HG02610 (cell line): ENCODE data around the gene RECQL5.
"Not testable (repeated sequence)": the region's sequence is repeated elsewhere in the genome, so short reads cannot be mapped to it uniquely, and the experiment has no call there.

Experiments used
- ATAC-seq: cut with Tn5 transposase; IDR thresholded peaks from one replicate; pipeline ENCODE4 v1.9.1; 2021; ENCODE audit warnings: mild to moderate bottlenecking, moderate library complexity; ENCODE audit not compliant: unreplicated experiment

Gene RECQL5

DNA sequence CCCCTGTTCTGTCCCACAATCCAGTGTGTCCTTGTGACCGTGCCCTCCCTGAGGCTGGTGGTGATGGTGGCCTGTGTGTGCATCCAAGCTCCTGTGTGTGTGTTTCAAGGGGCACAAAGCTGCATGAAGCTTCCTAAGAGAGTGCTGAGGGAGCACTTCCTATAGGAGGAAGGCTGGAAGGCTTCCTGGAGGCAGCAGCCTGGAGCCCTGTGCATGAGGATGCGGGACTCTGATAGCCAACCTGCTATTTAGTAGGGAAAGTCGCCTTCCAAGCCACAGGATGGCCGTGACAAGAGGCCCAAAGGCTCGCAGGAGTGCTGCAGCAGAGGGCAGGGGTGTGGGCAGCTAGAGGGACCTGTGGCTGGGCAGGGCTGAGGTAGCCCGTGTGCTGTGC lies 71.0 kb downstream of the RECQL5 start:
- no peak for ATAC-seq

DNA sequence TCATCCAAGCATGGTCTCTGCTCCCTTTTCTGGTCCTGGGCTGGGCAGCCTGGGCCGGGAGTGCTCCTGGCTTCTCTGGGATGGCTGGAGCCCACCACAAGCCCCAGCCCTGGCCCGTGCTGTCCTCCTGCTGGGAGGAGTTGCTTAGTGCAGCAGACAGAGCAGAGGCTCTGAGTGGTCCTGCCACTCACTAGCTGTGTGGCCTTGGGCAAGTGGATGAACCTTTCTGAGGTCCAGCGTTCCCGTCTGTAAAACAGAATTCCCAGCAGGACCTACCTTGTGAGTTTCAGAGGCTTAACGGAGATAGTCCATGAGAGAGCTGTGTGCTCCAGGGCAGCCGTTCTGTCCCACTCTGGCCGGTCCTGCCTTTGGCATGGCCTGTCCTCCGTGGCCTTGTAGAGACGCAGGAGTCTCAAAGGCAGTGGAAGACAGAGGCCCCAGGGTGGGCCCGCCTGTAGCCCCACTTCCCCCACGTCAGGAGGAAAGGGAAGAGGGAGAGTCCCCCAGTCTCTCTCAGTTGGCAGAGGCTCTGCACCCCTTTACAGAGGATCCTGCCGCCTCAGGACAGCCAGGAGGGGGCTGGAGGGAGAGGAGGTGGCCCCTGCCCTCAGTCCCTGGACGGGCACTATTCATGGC lies 71.6 kb downstream of the RECQL5 start:
- no peak for ATAC-seq

DNA sequence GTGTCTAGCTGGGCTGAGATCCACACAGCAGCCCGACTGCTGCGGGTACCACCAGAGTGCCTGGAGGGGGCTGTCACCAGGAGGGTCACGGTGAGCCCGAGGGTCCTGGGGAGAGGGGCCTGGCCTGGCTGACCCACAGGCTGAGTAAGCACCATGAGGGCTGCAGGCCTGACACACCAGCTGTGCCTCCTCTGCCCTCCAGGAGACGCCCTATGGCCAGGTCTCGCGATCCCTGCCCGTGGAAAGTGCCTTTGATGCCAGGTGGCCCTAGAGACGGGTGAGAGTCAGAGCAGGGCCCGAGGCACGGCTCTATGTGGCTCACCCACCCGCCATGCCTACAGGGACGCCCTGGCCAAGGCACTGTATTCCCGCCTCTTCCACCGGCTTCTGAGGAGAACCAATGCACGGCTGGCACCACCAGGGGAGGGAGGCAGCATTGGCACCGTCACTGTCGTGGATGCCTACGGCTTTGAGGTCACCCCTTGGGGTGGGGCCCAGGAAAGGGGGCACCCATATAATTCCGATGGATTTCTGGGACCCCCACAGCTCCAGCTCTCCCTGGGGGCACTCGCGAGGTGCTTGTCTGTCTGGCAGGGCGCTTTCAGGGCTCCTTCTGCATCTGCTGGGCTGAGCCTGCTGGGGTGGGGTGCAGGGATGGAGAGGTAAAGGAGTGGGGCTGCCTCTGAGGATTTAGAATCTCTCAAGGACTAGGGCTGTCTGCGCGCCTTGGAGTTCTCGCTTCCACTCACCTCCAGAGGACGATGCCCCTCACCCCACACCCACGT lies 72.3 kb downstream of the RECQL5 start:
- ATAC-seq = no peak

DNA sequence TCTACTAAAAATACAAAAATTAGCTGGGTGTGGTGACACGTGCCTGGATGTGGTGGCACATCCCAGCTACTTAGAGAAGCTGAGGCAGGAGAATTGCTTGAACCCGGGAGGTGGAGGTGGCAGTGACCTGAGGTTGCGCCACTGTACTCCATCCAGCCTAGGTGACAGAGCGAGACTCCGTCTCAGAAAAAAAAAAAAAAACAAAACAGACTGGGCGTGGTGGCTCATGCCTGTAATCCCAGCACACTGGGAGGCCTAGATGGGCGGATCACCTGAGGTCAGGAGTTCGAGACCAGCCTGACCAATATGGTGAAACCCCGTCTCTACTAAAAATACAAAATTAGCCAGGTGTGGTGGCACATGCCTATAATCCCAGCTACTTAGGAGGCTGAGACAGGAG lies 73.5 kb downstream of the RECQL5 start:
- not testable (repeated sequence) for ATAC-seq

DNA sequence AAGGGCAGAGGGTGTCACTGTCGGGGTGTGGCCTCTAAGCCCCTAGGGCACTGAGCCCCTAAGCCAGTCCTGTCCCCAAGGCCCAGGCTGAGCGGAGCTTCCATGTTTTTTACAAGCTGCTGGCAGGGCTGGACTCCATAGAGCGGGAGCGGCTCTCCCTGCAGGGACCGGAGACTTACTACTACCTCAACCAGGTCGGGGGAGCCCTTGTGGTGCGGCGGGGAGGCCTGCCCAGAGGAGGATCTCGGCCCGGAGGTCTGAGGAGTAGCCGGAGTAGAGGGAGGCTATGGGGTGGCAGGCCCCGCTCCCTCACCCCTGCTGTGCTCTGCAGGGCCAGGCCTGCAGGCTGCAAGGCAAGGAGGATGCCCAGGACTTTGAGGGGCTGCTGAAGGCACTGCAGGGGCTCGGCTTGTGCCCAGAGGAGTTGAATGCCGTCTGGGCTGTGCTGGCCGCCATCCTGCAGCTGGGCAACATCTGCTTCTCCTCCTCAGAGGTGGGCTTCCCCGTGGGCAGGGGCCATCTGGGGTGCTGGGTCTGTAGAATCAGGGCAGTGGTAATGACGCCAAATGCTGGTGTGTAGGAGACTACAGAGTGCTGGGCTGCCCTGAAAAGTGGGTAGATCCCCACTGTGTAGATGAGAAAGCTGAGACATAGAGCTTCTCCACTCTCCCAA lies 74.5 kb downstream of the RECQL5 start:
- no peak for ATAC-seq

DNA sequence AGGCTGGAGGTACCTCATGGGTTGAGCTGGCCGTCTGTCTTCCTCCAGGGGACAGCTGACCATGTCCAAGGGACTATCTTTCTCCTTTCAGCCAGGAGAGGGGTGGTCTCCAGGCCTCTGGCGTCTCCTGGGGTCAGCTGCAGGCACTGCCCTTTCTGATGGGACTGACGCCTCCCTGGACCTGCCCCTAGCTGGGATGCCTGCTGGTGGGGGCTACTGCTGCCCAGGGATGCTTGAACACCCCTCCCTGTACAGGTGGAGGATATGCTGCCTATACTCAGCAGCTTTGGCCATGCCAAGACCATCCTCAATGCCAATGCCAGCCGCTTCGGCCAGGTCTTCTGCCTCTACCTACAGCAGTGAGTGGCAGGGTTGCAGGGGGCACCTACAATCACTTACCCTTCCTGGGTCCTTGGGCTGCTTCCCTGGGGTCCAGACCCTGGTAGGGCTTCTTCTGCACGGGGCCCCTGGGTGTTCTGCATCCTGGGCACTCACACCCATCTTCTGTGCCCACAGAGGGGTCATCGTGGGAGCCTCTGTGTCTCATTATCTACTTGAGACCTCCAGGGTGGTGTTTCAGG lies 75.1 kb downstream of the RECQL5 start:
- no peak for ATAC-seq

DNA sequence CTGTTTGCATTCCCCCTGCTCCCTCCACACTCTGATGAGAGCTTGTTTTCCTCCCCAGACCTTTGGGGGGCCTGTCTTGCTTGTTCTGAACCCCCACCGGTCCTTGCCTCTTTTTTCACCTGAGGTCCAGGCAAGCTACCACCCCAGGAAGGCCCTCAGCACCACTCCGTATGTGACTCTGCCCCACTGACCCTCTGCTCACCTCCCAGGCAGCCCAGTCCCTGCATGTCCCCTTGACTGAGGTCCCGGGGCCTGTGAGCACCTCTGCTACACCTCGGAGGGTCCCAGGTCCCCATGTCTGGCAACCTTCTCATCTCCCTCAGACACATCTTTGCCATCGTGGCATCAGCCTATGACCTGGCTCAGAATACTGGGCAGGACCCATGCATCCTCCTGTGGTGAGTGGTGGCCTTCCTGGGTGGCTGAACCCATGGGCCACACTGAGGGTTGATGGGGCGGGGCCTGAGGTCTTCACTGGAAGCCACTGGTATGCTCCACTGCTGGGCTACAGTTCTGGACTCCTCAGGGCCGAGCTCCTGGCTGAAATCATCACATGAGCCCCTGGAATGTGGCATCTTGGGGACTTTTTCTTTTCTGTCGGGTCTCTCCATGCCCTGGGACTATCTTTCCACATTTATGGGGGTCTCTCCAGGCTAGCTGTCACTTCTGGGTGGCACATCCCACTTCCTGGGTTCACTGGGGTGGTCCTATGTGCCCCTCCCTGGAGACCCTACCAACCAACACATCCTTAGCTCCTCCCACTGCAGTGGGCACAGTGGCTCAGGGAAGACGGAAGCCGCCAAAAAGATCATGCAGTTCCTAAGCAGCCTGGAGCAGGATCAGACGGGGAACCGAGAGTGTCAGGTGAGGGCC lies 75.9 kb downstream of the RECQL5 start:
- ATAC-seq = no peak

DNA sequence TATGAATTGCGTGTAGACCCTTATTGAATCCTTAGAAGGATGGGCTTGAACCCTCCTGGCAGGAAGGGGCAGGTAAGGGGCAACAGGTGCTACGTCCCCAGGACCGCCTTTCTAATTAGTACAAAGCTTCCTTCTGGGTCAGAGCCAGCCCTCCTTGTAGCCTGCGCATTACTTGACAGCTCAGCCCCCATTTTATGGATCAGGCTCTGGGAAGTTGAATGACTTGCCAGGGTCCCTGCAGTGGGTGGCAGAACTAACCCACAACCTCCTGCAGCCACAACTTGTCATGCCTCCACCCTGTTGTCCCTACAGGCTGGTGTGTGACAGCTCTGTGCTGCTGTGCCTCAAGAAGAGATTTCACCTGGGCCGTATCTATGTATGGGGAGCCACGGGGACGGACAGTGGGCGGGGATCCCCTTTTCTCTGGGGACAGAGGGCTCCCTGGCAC lies 76.6 kb downstream of the RECQL5 start:
- no peak for ATAC-seq

DNA sequence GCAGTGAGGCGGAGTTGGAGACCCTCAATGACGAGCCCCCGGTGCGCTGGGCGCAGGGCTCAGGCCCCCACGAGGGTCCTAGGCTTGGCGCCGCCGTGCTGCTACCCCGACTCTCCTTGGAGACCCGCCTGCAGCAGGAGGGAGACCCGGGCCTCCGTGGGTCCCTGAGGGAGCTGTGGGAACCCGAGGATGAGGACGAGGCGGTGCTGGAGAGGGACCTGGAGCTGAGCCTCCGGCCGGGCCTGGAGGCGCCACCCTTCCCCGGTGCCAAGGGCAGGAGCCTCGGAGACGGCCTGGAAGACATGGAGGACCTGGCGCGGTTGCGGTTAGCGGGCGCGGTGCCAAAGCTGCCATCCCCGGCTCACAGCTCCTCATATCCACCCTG lies 77.0 kb downstream of the RECQL5 start:
- no peak for ATAC-seq

DNA sequence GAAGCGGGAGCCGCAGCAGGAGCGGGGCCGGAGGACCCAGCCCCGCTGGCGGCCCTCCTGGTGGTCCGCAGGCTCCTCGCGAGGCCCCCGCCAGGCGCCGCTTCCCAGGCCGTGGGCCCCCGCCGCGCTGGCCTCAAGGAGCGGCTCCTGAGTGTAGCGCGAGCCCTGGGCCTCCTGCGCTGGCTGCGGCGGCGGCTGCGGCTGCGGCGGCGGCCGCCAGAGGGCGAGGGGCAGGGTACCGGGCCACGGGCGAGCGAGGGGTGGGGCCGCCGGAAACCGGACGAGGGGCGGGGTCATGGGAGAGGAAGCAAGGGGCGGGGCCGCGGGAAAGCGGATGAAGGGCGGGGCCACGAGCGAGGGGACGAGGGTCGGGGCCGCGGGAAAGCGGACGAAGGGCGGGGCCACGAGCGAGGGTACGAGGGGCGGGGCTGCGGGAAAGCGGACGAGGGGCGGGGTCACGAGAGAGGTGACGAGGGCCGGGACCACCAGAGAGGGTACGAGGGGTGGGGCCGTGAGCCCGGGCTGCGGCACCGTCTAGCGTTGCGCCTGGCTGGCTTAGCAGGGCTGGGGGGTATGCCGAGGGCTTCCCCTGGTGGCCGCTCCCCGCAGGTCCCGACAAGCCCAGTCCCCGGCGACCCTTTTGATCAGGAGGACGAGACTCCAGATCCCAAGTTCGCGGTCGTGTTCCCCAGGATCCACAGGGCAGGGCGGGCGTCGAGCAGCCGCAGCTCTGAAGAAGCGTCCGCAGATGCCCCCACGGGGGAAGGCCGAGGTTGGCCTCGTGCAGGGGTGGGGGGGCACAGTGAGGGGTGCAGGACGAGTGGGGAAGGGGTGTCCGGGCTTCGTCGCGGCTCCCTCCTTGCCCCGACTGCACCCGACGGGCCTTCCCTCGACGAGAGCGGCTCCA lies 77.7 kb downstream of the RECQL5 start:
- ATAC-seq = peak; percentile 69

DNA sequence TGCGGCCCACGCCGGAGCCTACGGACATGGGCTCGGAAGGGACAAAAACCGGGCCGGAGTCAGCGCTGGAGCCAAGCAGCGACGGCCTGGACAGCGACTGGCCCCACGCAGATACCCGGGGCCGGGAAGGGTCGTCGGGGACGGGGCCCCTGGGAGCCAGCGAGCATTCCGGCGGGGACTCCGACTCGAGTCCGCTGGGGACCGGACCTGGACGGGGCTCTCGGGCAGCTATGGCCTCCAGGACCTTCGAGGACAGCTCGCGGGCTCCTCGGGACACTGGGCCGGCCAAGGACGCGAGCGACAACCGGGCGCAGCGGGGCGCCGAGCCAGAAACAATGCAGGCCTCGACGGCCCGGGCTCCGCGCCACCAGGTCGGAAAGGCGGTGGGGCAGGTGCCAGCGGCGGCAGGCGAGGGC lies 78.3 kb downstream of the RECQL5 start:
- ATAC-seq = no peak

DNA sequence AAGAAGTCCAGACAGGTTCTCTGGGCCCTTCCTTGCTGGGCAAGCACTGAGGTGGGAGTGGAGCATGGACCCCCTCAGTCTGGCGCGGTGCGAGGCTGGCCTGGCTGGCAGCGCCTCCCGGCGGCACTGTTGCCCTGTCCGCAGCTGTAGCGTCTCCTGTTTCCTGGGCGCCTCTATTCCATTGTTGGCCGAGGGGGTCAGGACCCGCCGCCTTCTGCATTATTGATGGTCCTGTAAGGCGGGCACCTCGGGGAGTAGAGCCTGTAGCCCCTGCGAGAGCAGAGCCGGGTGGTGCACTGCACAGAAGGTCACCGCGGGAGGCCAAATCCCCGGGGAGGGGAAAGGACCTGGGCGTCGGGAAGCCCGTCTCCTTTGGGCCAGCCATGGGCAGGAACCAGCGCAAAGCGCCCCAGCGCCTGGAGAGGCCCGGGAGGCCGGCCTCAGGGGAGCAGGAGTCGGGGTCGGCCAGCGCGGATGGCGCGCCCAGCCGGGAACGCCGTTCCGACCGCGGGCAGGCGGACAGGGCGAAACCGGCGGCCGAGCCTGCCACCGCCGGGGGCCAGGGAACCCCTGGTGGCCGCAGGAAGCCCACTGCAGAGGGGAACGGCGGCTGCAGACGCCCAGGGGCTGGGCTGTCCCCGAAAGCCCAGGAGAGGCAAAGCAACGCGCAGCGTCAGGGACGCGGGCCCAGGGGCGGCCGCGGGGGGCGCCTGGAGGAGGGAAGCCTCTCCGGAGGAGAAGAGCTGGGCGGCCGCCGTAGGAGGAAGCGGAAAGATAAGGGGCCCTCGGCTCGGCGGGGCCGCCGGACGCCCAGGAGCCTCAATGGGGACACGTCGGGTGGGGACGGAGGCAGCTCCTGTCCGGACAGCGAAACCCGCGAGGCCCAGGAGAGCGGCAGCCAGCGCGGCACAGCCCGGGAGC lies 79.0 kb downstream of the RECQL5 start, which contains the start of gene MYO15B:
Gene MYO15B (plus strand): TSS at position 126 of the 921 bp plus-strand sequence. CDS start 258 bp downstream, at position 384.
- no peak for ATAC-seq

DNA sequence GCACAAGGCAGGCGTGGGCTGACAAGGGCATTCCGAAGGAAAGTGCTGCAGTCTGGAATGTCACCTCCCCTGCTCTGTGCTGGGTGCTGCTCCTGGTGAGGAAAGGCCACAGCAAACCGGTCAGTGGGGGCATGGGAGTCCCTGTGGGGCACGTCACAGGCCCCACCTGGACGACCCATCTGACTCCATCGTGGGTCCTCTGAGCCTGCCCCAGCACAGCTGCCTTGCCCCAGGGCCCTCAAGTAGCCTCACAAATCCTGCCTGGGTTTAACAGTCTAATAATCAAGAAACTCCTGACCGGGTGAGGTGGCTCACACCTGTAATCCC lies 82.1 kb downstream of the RECQL5 start:
- no peak for ATAC-seq

DNA sequence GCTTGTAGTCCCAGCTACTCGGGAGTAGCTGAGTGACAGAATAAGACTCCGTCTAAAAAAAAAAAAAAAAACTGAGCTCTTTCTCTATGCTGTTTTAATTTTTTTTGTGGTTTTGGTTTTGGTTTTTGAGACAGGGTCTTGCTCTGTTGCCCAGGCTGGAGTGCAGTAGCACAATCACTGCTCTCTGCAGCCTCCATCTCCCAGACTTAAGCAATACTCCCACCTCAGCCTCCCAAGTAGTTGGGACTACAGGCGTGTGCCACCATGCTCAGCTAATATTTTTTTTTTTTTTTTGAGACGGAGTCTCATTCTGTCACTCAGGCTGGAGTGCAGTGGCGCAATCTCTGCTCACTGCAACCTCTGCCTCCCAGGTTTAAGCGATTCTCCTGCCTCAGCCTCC lies 83.8 kb downstream of the RECQL5 start:
- ATAC-seq = not testable (repeated sequence)

DNA sequence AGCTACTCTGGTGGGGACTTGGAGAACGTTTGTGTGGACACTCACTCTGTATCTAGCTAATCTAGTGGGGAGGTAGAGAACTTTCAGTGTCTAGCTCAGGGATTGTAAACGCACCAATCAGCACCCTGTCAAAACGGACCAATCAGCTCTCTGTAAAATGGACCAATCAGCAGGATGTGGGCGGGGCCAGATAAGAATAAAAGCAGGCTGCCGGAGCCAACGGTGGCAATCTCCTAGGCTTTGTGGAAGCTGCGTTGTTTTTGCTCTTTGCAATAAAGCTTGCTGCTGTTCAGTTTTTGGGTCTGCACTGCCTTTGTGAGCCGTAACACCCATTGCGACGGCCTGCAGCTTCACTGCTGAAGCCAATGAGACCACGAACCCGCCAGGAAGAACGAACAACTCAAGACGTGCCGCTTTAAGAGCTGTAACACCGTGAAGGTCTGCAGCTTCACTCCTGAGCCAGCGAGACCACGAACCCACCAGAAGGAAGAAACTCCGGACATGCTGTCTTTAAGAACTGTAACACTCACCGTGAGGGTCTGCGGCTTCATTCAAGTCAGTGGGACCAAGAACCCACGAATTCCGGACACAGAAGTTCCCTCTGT lies 85.7 kb downstream of the RECQL5 start:
- ATAC-seq = not testable (repeated sequence)
